AG04449 (cell line): ENCODE data around the gene DENND10.
"Not testable (repeated sequence)": the region's sequence is repeated elsewhere in the genome, so short reads cannot be mapped to it uniquely, and the experiment has no call there.

Experiments
- CTCF ChIA-PET: fragments of 350-600 bp; formaldehyde crosslinking; extraction: SDS; loops from one replicate; lab custom pipeline; 2021; ENCODE audit warnings: antibody characterized with exemption; lab: Yijun Ruan, JAX
- POLR2A ChIA-PET: fragments of 400-600, 350-600 bp; formaldehyde crosslinking; extraction: SDS; loops from one replicate; lab custom pipeline; 2020; ENCODE audit warnings: antibody characterized with exemption, inconsistent platforms; lab: Yijun Ruan, JAX
- DNase-seq: peaks from one replicate; pipeline ENCODE4 v3.0.0-alpha.2; 2010; ENCODE audit warnings: low read depth, low spot score
- H3K4me3 ChIP-seq: 2 replicates; pipeline ENCODE4 v1.5.1; 2011; ENCODE audit warnings: low read depth, mild to moderate bottlenecking, control low read depth, low read length
- TF ChIP-seq, protein P1 (sequence below): IDR thresholded peaks from one replicate; pipeline ENCODE4 v1.5.1; 2011; ENCODE audit warnings: mild to moderate bottlenecking, moderate library complexity, low read length, control low read depth, inconsistent platforms; ENCODE audit not compliant: insufficient read depth; ENCODE audit errors: missing control alignments

The DENND10 gene

GRCh38 chr10:119149729-119150128, 45.8 kb downstream of the DENND10 start:
- POLR2A ChIA-PET: no interaction called here
- CTCF ChIA-PET: interaction anchor here (1.2 kb wide), 1 partner anchor 10 kb away, joined by 3 read pairs; no protein-coding TSS in a partner anchor
- H3K4me3 ChIP-seq: no peak overlapping the region
- no peak for DNase-seq
- TF ChIP-seq, protein P1, sequence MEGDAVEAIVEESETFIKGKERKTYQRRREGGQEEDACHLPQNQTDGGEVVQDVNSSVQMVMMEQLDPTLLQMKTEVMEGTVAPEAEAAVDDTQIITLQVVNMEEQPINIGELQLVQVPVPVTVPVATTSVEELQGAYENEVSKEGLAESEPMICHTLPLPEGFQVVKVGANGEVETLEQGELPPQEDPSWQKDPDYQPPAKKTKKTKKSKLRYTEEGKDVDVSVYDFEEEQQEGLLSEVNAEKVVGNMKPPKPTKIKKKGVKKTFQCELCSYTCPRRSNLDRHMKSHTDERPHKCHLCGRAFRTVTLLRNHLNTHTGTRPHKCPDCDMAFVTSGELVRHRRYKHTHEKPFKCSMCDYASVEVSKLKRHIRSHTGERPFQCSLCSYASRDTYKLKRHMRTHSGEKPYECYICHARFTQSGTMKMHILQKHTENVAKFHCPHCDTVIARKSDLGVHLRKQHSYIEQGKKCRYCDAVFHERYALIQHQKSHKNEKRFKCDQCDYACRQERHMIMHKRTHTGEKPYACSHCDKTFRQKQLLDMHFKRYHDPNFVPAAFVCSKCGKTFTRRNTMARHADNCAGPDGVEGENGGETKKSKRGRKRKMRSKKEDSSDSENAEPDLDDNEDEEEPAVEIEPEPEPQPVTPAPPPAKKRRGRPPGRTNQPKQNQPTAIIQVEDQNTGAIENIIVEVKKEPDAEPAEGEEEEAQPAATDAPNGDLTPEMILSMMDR: no peak

DNA sequence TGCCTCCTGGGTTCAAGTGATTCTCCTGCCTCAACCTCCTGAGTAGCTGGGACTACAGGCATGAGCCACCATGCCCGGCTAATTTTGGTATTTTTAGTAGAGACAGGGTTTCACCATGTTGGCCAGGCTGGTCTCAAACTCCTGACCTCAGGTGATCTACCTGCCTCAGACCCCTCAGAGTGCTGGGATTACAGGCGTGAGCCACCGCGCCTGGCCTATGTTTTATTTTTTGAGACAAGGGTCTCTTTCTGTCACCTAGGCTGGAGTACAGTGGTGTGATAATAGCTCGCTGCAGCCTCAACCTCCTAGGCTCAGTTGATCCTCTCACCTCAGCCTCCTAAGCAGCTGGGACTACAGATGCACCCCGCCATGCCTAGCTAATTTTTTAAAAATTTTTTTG, 47.7 kb downstream of the DENND10 start:
- not testable (repeated sequence) for H3K4me3 ChIP-seq, DNase-seq
- ChIA-PET CTCF (interaction anchor here (1.4 to 1.6 kb wide), 2 partner anchors 10 to 13 kb away, joined by 4 to 6 read pairs; no protein-coding TSS in a partner anchor), POLR2A (interaction anchor here (0.6 kb wide), 1 partner anchor 10 kb away, joined by 3 read pairs; no protein-coding TSS in a partner anchor)

GRCh38 chr10:119153041-119153440, 49.1 kb downstream of the DENND10 start:
- CTCF ChIA-PET: interaction anchor here (0.6 to 1.6 kb wide), 3 partner anchors 12 to 46 kb away, joined by 3 to 6 read pairs (median 3); no protein-coding TSS in a partner anchor
- POLR2A ChIA-PET: no interaction called here
- H3K4me3 ChIP-seq: no peak overlapping the region
- TF ChIP-seq, protein P1: no peak
- no peak for DNase-seq

DNA sequence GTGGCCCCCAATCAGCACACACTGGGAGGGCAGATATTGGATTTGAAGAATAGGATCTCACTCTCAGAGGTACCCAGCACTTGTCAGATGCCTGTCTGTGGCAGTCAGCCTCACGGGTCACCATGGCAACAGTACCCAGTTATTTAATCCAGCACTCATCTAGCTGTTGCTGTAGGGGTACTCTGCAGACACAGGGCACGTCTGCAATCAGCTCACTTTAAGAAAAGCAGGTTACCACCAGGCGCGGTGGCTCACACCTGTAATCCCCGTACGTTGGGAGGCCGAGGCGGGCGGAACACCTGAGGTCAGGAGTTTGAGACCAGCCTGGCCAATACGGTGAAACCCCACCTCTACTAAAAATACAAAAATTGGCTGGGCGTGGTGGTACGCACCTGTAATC, 49.7 kb downstream of the DENND10 start:
- no peak overlapping the region for H3K4me3 ChIP-seq
- ChIA-PET POLR2A (no interaction called here), CTCF (no interaction called here)
- no peak for DNase-seq
- TF ChIP-seq, protein P1: no peak

- H3K4me3 ChIP-seq: no peak overlapping the region
- POLR2A ChIA-PET: no interaction called here
- no peak for DNase-seq
- TF ChIP-seq, protein P1: no peak
- CTCF ChIA-PET: interaction anchor here (1.0 to 1.8 kb wide), 2 partner anchors 47 to 49 kb away, joined by 3 to 4 read pairs; no protein-coding TSS in a partner anchor
Observed at GRCh38 chr10:119159332-119159731, 55.4 kb downstream of the DENND10 start.

DNA sequence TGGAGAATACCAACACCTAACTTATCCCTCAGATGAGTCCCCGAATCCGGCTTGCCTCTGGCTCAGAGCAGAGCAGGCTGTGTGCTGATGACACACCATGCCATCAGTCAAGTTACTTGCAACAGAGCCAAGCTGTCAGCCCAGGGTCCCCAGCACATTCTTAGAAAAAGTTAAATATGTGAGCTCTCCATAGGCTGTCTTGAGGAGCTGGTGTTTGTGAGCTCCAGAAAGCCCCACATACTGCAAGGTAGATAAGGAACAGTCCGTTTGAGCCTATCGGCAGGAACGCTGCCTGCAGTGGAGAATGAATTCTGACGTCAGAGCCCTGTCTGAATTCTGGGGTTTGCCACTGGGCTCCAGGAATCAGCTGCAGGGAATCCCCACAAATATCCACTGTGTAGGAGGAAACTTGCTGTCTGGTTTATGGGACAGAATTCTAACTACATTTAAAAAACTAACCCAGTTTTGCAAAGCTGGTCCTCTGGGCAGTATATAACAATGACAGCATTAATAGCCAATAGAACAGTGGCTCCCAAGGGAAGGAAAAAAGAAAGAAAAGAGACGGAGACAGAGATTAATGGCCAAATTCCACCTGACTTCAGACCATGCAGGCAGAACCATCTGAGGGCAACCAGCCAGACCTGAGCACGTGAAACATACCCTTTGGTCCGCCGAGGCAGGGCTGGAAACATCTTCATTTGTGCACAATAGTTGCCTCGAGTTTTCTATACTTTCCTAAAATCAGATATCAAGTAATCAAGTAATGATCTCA, 58.0 kb downstream of the DENND10 start:
- POLR2A ChIA-PET: interaction anchor here (0.6 kb wide), 1 partner anchor 11 kb away, joined by 3 read pairs; no protein-coding TSS in a partner anchor
- TF ChIP-seq, protein P1: no peak
- no peak for DNase-seq
- H3K4me3 ChIP-seq: no peak overlapping the region
- CTCF ChIA-PET: interaction anchor here (1.1 kb wide), 1 partner anchor 10 kb away, joined by 4 read pairs; no protein-coding TSS in a partner anchor
